Endometrial microvascular endothelial cells (primary cell): ENCODE results near the gene QARS1. TPM values are rescaled to one million over a fixed set of nuclear protein-coding genes. Genes with fewer than 3 reads are reported as not detected.

Source experiments
- in situ Hi-C: cut with HindIII; loops from 2 replicates; pipeline ENCODE4 v1.10.0; 2017; ENCODE audit warnings: low sequenced_read_pairs, low pct_unique_long_range_greater_than_20kb; ENCODE audit errors: inconsistent ontology term
- total RNA-seq: library from RNA; depleted of rRNA; stranded (reverse); fragments of >200 nt; gene quantifications from one replicate; pipeline ENCODE4 v1.2.3, GENCODE V29; 2015; ENCODE audit errors: inconsistent ontology term

The QARS1 gene
- 280 TPM for total RNA-seq

- in situ Hi-C loops = no loop called here
Observed at GRCh38 chr3:49104427-49105291, at the start of gene QARS1. Gene QARS1, minus strand, starts transcription at chr3:49104757. Its CDS starts 24 bp downstream, at chr3:49104733.

- in situ Hi-C loops = no loop called here
Observed at GRCh38 chr3:49153349-49153912, 48.9 kb upstream of the QARS1 start.

DNA sequence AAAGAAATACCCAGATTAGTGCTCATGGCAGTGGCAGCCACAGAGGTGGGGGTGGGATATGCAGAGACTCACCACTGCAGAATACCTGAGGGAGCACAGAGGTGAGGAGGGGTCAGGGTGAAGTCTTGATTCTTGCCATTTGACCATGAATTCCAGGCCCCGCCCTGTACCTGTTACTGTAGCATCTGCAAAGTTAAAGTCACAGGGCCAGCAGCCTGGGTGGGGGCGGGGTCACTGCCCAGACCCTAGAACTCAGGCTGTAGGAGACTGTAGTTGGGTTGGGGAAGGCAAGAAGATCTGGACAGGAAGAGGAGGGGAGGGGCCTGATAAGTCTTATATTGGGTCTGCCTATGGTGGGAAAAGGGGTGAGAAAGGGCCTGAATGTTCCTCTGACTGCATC, 47.1 kb upstream of the QARS1 start:
- in situ Hi-C loops = no loop called here

- in situ Hi-C loops = no loop called here
Observed at GRCh38 chr3:49148159-49148558, 43.6 kb upstream of the QARS1 start.

DNA sequence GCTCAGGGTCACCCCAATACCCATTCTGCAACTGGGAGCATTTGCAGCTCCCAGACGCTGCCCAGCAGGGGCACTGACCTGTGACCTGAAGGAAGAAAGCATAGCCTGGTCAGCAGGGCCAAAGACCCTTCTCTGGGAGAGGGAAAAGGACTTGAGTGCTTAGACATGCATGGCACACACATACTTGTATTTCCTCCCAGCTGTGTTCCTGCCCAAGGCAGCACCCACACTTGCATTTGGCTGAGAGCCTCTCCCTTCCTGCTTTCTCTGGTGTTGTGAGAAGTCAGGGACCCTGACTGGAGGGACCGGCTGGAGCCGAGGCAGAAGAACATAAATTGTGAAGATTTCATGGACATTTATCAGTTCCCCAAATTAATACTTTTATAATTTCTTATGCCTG, 35.5 kb upstream of the QARS1 start:
- in situ Hi-C loops = no loop called here

DNA sequence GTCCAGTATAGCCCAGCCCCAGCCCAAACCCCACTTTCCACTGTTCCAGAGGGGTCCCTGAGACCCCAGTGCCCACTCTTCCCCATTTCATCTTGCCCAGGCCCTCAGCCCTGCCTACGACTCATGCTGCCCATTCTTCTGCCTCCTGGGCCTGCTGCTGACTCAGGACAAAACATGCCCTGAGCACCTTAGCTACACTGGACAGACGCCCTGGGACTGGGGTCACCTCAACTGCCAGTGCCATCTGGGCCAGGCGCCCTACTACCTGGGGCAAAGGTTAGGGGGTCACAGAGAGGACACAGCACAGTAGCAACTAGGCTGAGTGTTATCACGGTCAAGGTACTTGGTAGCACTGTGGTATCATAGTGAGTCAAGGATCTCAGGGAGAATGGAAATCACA, 30.9 kb upstream of the QARS1 start:
- in situ Hi-C loops = no loop called here

DNA sequence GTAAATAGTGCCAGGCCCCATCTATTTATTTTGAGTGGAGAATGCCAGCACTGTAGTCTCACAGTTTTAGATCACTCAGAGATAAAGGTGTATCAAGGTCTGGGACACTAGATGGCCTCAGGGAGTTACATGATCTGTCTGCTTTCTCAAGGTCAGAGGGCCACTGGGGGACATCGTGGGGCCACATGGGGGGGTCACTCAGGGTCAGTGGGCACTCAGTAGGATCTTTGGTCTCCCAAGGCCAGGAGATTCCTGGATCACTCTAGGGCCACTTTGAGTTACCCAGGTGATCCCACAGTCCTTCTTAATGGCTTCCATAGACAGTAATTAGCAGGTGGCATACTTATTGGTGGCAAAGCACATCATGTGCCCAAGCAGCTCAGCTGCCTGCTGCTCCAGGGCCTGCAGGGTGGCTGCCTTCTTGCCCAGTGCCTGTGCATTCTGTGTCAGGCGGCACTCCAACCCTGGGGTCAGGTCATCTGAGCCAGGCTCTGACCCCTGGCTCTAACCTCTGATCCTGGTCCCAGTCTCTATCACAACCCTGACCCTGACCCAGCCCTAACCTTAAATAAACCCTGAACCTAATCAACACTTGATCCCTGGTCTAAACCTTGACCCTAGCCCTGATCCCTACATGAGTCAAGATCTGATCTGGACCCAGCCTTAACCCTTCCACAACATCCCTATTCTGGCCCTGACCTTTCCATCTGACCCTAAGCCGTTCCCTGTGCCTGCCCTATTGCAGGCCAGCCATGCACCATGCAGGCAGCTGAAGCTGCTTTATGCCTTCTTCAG, 30.1 kb upstream of the QARS1 start:
- in situ Hi-C loops = no loop called here

- in situ Hi-C loops = no loop called here
Observed at GRCh38 chr3:49133226-49133951, 28.8 kb upstream of the QARS1 start.

DNA sequence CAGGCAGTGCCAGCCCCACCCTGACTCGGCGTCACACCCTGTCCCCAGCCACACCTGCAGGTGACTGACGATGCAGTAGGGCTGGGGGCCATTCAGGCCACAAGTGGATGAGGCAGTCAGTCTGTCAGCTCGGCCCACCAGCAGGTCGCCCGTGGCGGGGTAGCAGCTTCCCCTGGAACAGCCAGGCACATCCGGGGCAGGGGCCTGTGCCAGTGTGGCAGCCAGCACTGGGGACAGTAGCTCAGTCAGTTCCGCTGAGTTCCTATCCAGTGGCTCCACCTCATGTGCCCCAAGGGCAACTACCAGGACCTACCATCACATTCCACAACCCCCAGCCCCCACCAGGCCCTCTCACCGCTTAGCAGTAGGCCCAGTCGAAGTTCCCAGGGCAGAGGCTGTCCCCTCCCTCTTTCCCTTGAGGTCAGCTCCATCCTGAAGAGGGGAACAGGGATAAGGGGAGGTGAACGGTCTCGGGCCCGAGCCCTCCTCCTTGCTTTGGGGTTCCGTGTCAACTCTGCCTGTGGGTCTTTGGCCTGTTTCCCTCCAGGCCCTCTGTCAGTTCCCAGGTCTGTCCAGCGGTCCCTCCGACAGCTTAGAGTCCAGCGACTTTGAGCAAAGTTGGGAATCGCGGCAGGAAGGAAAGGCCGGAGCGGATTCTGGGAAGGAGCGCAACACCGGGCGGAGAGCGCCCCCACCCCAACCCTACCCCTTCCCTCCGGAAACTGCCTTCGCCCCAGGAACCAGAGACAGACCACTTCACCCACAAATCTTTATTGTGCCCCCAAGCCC, 28.1 kb upstream of the QARS1 start, which contains the start of gene LAMB2:
Gene LAMB2 (minus strand): TSS at position 614 of the 789 bp plus-strand sequence. CDS start 183 bp downstream, at position 431.
- in situ Hi-C loops = no loop called here

DNA sequence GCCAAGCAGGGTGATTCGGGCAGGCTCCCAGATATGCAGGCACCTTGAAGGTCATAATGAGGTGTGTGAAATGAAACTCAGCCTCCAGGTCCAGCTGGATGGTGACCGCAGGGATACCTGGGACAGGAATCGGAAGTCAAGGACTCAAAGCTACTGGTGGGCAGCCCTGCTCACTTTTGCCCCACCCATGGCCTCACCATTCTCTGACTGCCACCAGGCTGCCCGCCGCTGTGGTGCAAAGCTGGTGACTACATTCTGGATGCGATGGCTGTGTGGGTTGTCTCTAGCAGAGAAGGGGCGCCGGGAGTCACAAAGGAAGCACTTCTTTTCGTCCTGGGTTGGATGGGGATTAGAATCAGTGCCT, 27.5 kb upstream of the QARS1 start:
- in situ Hi-C loops = no loop called here

DNA sequence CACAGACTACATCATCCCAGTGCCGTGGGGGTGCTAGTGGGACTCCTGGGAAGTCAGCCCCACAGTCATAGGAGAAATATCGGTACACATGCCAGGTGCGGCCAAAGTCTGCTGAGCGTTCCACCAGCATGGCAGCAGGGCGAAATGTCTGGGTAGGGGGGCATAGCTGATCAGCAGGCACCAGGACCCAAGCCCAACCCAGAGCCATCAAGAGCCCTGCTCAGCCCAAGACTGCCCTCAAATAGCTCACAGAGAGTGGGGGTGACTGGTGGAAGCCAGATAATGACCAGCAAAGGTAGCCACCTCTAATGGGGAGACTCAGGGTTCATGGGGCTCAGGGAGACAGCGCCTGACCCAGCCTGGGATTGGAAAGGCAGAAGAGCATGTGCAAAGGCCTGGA, 27.0 kb upstream of the QARS1 start:
- in situ Hi-C loops = no loop called here

DNA sequence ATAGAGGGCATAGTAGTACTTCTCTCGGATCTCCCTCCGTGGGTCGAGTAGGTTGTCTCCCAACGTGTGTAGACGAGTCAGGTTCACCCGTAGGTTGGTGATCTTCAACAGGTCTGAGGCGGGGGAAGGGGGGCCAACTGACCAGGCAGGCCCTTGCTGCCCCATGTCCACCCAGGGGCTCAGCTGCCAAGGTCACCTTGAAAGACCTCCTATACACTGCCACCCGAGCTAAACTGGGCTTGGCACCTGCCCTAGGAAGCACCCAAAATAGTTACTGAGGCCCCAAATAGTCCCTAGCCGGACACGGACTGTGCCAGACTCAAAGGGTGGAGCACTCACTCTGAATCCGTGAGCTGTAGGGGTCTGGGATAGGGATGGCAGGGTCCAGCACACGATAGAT, 26.5 kb upstream of the QARS1 start:
- in situ Hi-C loops = no loop called here

- in situ Hi-C loops = no loop called here
Observed at GRCh38 chr3:49124991-49125670, 20.6 kb upstream of the QARS1 start.

GRCh38 chr3:49124203-49124602, 19.6 kb upstream of the QARS1 start:
- in situ Hi-C loops = no loop called here

GRCh38 chr3:49123687-49124086, 19.1 kb upstream of the QARS1 start:
- in situ Hi-C loops = no loop called here

GRCh38 chr3:49122886-49123545, 18.5 kb upstream of the QARS1 start:
- in situ Hi-C loops = no loop called here

GRCh38 chr3:49122451-49122850, 17.9 kb upstream of the QARS1 start:
- in situ Hi-C loops = no loop called here
